Measurements from ENCODE around the gene NTHL1.

DNA sequence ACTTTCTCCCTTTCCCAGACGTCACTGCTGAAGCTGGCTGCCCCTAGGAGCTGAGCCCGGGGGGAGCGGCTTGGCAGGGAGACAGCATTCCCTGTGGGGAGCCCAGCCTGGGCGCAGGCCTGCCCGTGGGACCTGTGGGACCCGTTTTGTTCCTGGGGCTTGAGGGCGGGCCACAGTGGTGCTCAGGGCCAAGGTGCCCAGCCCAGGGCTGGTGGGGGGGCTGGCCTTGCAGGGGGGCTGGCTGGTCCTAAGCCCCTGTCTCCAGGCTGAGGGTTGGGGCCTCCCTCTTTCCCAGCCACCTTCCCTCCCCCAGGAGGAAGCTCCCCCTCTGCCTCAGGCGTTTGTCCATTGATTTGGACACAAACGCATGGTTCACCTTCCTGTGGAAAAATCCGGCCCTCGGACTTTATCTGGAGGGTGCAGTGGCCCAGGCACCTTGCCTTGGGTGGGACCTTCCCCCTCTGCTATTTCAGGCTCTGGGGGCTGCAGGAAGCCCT lies 16.5 kb downstream of the NTHL1 start:
- TF ChIP-seq, protein P1, sequence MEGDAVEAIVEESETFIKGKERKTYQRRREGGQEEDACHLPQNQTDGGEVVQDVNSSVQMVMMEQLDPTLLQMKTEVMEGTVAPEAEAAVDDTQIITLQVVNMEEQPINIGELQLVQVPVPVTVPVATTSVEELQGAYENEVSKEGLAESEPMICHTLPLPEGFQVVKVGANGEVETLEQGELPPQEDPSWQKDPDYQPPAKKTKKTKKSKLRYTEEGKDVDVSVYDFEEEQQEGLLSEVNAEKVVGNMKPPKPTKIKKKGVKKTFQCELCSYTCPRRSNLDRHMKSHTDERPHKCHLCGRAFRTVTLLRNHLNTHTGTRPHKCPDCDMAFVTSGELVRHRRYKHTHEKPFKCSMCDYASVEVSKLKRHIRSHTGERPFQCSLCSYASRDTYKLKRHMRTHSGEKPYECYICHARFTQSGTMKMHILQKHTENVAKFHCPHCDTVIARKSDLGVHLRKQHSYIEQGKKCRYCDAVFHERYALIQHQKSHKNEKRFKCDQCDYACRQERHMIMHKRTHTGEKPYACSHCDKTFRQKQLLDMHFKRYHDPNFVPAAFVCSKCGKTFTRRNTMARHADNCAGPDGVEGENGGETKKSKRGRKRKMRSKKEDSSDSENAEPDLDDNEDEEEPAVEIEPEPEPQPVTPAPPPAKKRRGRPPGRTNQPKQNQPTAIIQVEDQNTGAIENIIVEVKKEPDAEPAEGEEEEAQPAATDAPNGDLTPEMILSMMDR (conservative IDR thresholded peaks at IDR 0.05; ENCODE audit: low read depth, low read length): no peak
- no peak for TF ChIP-seq EZH2 (IDR thresholded peaks at IDR 0.05; ENCODE audit: borderline replicate concordance, low read depth, low read length, poor library complexity, severe bottlenecking)
